Stimulated activated CD4-positive, alpha-beta T cell treated with anti-CD3 and anti-CD28 coated beads, Interleukin-2, amount 100 ng/mL, for 24 hours (primary cell): Measurements from ENCODE around the gene IL6.
"Not testable (repeated sequence)": the region's sequence is repeated elsewhere in the genome, so short reads cannot be mapped to it uniquely, and the experiment has no call there.

Source experiments
- DNase-seq, 2 donors: peaks; one replicate each; pipeline ENCODE4 v3.0.0-alpha.2; 2020

Gene IL6

GRCh38 chr7:22729180-22729825 is 2.3 kb downstream of the IL6 start:
- no peak for DNase-seq

GRCh38 chr7:22730066-22730710 is 3.2 kb downstream of the IL6 start:
- DNase-seq = no peak

- DNase-seq = no peak
Observed at GRCh38 chr7:22730921-22731654, 4.1 kb downstream of the IL6 start.

- no peak for DNase-seq
Observed at GRCh38 chr7:22731766-22732165, 4.8 kb downstream of the IL6 start.

- no peak for DNase-seq
Observed at GRCh38 chr7:22732556-22733126, 5.6 kb downstream of the IL6 start.

- no peak for DNase-seq
Observed at GRCh38 chr7:22733761-22734160, 6.8 kb downstream of the IL6 start.

GRCh38 chr7:22743014-22743413 is 16.0 kb downstream of the IL6 start:
- DNase-seq = no peak

- DNase-seq = no peak
Observed at GRCh38 chr7:22751341-22751740, 24.3 kb downstream of the IL6 start.

GRCh38 chr7:22757338-22757994 is 30.5 kb downstream of the IL6 start:
- no peak for DNase-seq

- DNase-seq = no peak
Observed at GRCh38 chr7:22758576-22758975, 31.6 kb downstream of the IL6 start.

- DNase-seq = no peak
Observed at GRCh38 chr7:22759721-22760120, 32.7 kb downstream of the IL6 start.

GRCh38 chr7:22762866-22763265 is 35.9 kb downstream of the IL6 start:
- no peak for DNase-seq

- no peak for DNase-seq
Observed at GRCh38 chr7:22765609-22766008, 38.6 kb downstream of the IL6 start.

- DNase-seq = no peak
Observed at GRCh38 chr7:22771194-22771871, 44.3 kb downstream of the IL6 start.

GRCh38 chr7:22771872-22772228 is 44.9 kb downstream of the IL6 start:
- DNase-seq = no peak

- no peak for DNase-seq
Observed at GRCh38 chr7:22772885-22773284, 45.9 kb downstream of the IL6 start.

GRCh38 chr7:22776964-22777363 is 50.0 kb downstream of the IL6 start:
- DNase-seq = no peak

GRCh38 chr7:22779730-22780323 is 52.8 kb downstream of the IL6 start:
- DNase-seq = not testable (repeated sequence)

GRCh38 chr7:22781230-22781711 is 54.3 kb downstream of the IL6 start:
- no peak for DNase-seq
